Measurements from ENCODE around the gene PLEKHA6. TPM values are rescaled to one million over a fixed set of nuclear protein-coding genes. Genes with fewer than 3 reads are reported as not detected.

The PLEKHA6 gene
- total RNA-seq, 1 experiment from 2014 or later = 1.2 TPM

DNA sequence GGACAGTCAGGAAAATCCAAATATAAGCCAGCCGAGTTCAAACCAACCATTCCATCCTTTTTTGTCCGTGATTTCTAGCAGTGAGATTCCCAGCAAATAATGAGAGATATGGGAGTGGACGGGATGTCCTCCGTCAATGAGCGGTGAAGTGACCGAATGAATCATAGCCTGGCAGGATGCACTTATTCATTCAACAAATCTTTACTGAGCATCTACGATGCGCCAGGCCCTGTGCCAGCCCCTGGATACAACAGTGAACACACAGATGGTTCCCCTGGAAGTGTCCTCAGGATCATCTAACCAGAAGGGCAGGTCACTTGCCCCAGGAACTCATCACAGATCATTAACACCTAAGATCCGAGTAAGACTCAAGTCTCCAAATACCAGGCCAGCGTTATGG lies 8.2 kb upstream of the PLEKHA6 start:
- Histone ChIP-seq H3K27me3 (peaks cover 18% of the 10 kb centered on the region; the same call in 1 of the 2 replicates), H3K27ac (no peak overlapping the region), H3K4me1 (0 out of 2 replicates have a peak, but pooled peaks cover 2% of the 10 kb centered on the region), H3K9me3 (replicated peaks) (no peaks in the 10 kb centered on the region), H3K4me3 (no peak overlapping the region), H3K36me3 (no peaks in the 10 kb centered on the region)
- no peak for DNase-seq

DNA sequence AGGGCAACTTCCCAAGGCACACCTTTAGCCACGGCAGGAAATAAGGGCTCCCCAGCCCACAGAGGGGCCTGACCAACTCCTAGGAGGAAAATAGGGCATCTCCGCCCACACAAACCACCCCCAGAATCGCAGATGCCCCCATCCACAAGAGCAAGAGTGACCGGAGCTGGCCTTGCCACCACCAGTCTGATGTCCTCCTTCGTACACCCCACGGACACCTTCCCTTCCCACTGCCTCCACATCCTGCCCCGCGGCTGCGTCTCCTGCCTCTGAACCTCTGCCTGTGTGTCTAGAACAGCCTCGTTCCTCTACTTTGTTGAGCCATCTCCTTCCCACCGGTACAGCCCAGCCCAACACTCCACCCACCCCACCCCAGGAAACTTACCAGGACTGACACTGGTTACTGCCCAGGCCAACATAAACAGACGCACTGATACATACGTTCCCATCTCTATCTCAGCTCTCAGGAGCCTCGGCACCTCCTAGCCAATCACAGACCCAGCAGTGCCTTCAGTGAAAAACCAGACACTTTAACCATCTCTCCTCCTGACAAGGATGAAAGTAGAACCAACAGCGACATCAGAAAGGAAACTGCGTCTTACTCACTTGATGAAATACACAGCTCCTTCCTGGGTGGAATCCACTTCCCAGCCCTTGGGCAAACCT lies 7.6 kb upstream of the PLEKHA6 start:
- no peak overlapping the region for H3K4me3 ChIP-seq
- H3K4me1 ChIP-seq = 0 out of 2 replicates have a peak, but pooled peaks cover 3% of the 10 kb centered on the region
- no peak for DNase-seq
- H3K36me3 ChIP-seq = no peaks in the 10 kb centered on the region
- no peaks in the 10 kb centered on the region for H3K9me3 ChIP-seq (replicated peaks)
- H3K27ac ChIP-seq = no peak overlapping the region
- H3K27me3 ChIP-seq = peaks cover 17% of the 10 kb centered on the region; the same call in 1 of the 2 replicates

DNA sequence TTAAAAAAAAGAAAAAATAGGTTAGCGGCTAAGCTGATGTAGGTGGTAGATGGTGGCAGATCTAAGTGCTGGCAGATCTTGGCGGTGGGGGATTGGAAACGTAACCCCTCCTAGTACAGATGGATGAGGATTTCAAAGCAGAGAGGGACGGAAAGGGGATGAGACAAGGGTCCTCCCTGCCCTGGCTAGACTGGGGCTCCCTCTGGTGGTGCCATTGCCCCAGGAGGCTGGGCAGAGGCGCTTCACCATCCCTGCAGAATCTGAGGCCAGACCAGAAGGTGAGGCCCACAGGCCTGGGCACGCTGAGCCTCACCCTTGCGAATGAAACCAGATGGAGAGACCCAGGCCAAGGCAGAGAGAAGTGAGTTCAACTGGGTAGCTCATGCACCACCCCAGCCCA lies 7.0 kb upstream of the PLEKHA6 start:
- DNase-seq = peak; percentile 35 to 63
- H3K36me3 ChIP-seq = no peaks in the 10 kb centered on the region
- peaks cover 15% of the 10 kb centered on the region; the same call in 1 of the 2 replicates for H3K27me3 ChIP-seq
- H3K27ac ChIP-seq = no peak overlapping the region
- H3K4me3 ChIP-seq = no peak overlapping the region
- H3K9me3 ChIP-seq (replicated peaks) = no peaks in the 10 kb centered on the region
- H3K4me1 ChIP-seq = 0 out of 2 replicates have a peak, but pooled peaks cover 3% of the 10 kb centered on the region

GRCh38 chr1:204363335-204364114 lies 3.8 kb upstream of the PLEKHA6 start:
- no peak overlapping the region for H3K27ac ChIP-seq
- no peaks in the 10 kb centered on the region for H3K36me3 ChIP-seq
- peak overlapping the region; percentile 36 for H3K4me3 ChIP-seq
- H3K27me3 ChIP-seq = peaks cover 5% of the 10 kb centered on the region; the same call in 1 of the 2 replicates
- no peaks in the 10 kb centered on the region for H3K9me3 ChIP-seq (replicated peaks)
- peak; percentile 65 to 91 for DNase-seq
- peaks cover 19% of the 10 kb centered on the region for H3K4me1 ChIP-seq

DNA sequence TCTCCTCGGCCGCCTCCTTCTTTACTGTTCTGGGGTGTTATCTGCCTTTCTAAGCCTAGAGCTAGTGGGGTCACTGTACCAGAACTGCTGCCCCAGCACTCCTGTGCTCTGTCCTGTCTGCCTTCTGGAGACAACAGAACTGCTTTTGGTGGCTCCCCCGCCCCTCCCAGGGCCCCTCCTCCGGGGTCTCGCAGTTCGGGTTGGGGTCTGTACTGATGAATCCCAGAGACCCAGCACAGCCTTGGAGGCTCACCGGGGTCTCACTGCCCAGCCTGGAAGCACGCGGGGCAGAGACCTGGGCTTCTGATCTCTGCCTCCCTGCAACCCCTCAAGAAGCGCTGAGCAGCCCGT lies 3.2 kb upstream of the PLEKHA6 start:
- Histone ChIP-seq H3K9me3 (replicated peaks) (no peaks in the 10 kb centered on the region), H3K36me3 (no peaks in the 10 kb centered on the region), H3K27ac (no peak overlapping the region), H3K4me3 (peak overlapping the region; percentile 36), H3K27me3 (peaks cover 5% of the 10 kb centered on the region; the same call in 1 of the 2 replicates), H3K4me1 (peaks cover 24% of the 10 kb centered on the region)
- DNase-seq = no peak

- H3K9me3 ChIP-seq (replicated peaks) = no peaks in the 10 kb centered on the region
- no peak overlapping the region for H3K27ac ChIP-seq
- no peak for DNase-seq
- H3K36me3 ChIP-seq = no peaks in the 10 kb centered on the region
- no peaks in the 10 kb centered on the region; the same call in 1 of the 2 replicates for H3K27me3 ChIP-seq
- H3K4me3 ChIP-seq = no peak overlapping the region
- peaks cover 31% of the 10 kb centered on the region for H3K4me1 ChIP-seq
Measured at GRCh38 chr1:204361781-204362180, 2.1 kb upstream of the PLEKHA6 start.

DNA sequence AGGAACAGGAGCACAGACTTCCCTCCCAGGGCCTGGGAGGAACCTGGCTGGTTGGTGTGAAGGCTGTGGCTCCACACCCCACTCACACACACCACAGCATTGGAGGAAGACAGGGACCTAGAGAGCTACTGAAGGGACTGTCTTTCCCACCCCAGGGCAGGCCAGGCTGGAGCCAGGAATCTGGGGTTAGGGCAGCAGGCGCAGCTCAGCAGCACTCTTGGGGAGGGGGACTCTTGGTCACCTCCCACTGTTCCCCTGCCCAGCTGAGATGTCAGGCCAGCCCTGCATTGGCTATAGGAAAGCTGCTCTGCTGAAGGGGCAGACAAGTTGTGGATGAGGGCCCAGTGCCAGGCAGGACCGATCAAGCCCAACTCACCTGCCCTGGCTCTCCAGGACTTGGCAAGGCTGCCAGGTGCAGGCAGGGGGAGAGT lies 1.6 kb upstream of the PLEKHA6 start:
- Histone ChIP-seq H3K27me3 (no peaks in the 10 kb centered on the region; the same call in 1 of the 2 replicates), H3K4me3 (no peak overlapping the region), H3K4me1 (peaks cover 31% of the 10 kb centered on the region), H3K27ac (no peak overlapping the region), H3K9me3 (replicated peaks) (no peaks in the 10 kb centered on the region), H3K36me3 (no peaks in the 10 kb centered on the region)
- DNase-seq = no peak

DNA sequence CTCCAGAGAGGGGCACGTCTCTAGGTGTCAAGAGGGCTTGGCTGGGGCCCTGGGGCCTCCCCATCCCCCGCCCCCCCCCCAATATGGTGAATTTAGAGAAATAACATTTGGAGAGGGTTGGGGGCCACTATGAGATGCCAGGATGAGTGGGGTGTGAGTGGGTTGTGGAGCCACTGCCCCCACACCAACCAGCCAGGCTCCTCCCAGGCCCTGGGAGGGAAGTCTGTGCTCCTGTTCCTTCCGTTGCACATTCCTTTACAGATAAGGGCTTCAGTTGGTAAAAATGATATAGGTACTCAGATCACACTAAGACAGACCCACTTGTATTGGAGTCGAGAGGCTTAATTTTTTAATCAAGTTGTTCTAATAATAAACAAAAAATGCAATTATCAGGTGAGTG lies 585 bp upstream of the PLEKHA6 start:
- no peak overlapping the region for H3K4me3 ChIP-seq
- no peaks in the 10 kb centered on the region for H3K36me3 ChIP-seq
- peaks cover 31% of the 10 kb centered on the region for H3K4me1 ChIP-seq
- DNase-seq = no peak
- no peaks in the 10 kb centered on the region; the same call in 1 of the 2 replicates for H3K27me3 ChIP-seq
- no peak overlapping the region for H3K27ac ChIP-seq
- no peaks in the 10 kb centered on the region for H3K9me3 ChIP-seq (replicated peaks)

DNA sequence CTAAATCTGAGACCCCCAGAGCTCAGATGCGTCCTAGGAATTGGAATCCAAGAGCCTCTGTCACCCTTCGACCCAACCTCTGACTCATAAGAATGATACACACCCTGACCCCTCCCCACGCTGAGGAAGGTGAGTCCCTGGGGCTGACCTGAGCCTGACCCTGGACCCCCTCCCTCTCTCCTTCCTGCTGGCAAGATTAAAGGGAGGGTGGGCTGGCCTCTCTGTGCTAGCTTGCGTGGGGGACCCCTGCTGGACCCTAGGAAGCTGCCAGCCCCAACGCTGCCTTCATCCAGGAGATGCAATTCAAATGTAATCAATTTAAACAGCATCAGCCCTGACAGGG lies 627 bp downstream of the PLEKHA6 start:
- Histone ChIP-seq H3K4me3 (peak overlapping the region; percentile 30), H3K36me3 (no peaks in the 10 kb centered on the region), H3K9me3 (replicated peaks) (no peaks in the 10 kb centered on the region), H3K4me1 (peaks cover 31% of the 10 kb centered on the region), H3K27me3 (no peaks in the 10 kb centered on the region; the same call in 1 of the 2 replicates), H3K27ac (no peak overlapping the region; the same call in 1 of the 2 replicates)
- DNase-seq = no peak

DNA sequence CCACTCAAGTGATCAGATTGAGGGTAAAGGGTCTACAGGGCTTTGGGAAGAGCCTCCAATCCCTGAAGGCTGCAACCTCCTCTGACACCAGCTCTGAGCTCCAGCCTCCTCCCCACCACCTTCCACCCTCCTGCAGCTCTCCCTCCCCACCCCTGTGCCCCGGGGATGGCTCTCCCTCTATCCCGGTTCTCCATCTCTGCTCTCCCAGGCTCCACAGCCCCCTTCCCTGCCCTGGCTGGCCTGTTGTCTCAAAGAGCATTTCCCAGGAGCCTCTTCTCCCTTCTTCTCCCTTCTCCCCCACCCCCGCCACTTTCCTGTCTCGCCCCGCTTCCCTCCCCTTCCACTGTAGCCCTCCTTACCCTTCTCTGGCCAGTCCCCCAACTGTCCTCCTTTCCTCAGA lies 1.1 kb downstream of the PLEKHA6 start:
- Histone ChIP-seq H3K9me3 (replicated peaks) (no peaks in the 10 kb centered on the region), H3K36me3 (no peaks in the 10 kb centered on the region), H3K27ac (no peak overlapping the region), H3K4me1 (peaks cover 31% of the 10 kb centered on the region), H3K27me3 (no peaks in the 10 kb centered on the region; the same call in 1 of the 2 replicates), H3K4me3 (peak overlapping the region; percentile 30)
- DNase-seq = peak; percentile 31 to 37

- no peaks in the 10 kb centered on the region for H3K9me3 ChIP-seq (replicated peaks)
- H3K36me3 ChIP-seq = no peaks in the 10 kb centered on the region
- no peaks in the 10 kb centered on the region; the same call in 1 of the 2 replicates for H3K27me3 ChIP-seq
- H3K27ac ChIP-seq = no peak overlapping the region
- H3K4me1 ChIP-seq = peaks cover 29% of the 10 kb centered on the region
- peak; percentile 54 to 66 for DNase-seq
- H3K4me3 ChIP-seq = peak overlapping the region; percentile 19
Measured at GRCh38 chr1:204357551-204358490, 1.9 kb downstream of the PLEKHA6 start.

GRCh38 chr1:204356997-204357396 lies 2.7 kb downstream of the PLEKHA6 start:
- H3K27me3 ChIP-seq = no peaks in the 10 kb centered on the region; the same call in 1 of the 2 replicates
- no peak for DNase-seq
- no peak overlapping the region for H3K27ac ChIP-seq
- H3K36me3 ChIP-seq = no peaks in the 10 kb centered on the region
- no peaks in the 10 kb centered on the region for H3K9me3 ChIP-seq (replicated peaks)
- H3K4me3 ChIP-seq = no peak overlapping the region
- peaks cover 29% of the 10 kb centered on the region for H3K4me1 ChIP-seq

GRCh38 chr1:204355913-204356312 lies 3.8 kb downstream of the PLEKHA6 start:
- H3K4me3 ChIP-seq = no peak overlapping the region
- DNase-seq = no peak
- H3K27ac ChIP-seq = no peak overlapping the region
- no peaks in the 10 kb centered on the region for H3K27me3 ChIP-seq
- no peaks in the 10 kb centered on the region for H3K9me3 ChIP-seq (replicated peaks)
- no peaks in the 10 kb centered on the region for H3K36me3 ChIP-seq
- H3K4me1 ChIP-seq = peaks cover 34% of the 10 kb centered on the region

DNA sequence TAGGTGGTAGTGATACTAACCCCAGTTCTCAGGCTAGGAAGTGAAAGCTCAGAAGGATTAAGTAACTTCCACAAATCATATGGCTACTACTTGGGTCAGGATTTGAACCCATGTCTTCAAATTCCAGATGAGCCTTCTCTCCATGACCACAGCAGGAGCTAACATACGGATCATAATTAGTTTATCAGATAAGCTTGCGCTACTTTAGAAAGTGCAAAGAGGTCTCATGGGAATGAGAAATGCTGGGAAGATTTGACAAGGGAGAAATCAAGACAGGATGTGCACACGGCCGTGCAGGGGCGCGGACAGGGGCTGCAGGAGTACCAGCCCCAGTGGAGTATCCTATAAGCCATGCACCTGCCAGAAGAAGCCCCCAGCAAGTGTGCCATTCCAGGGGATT lies 5.2 kb downstream of the PLEKHA6 start:
- Histone ChIP-seq H3K36me3 (no peaks in the 10 kb centered on the region), H3K27ac (no peak overlapping the region), H3K27me3 (no peaks in the 10 kb centered on the region), H3K9me3 (replicated peaks) (no peaks in the 10 kb centered on the region), H3K4me3 (no peak overlapping the region), H3K4me1 (peaks cover 37% of the 10 kb centered on the region)
- DNase-seq = no peak

Measured in SJCRH30 (cell line).